Activated T-helper 2 cell treated with anti-CD3 and anti-CD28 coated beads, Interferon-gamma antibody, Interleukin-2, Interleukin-4, amounts not matched to agents 10 μg/mL and 5 μg/mL and 100 μg/mL, durations not matched to agents 14 hours and 24 hours and 36 hours (primary cell): ENCODE results near the gene PPM1J. TPM values are rescaled to one million over a fixed set of nuclear protein-coding genes. Genes with fewer than 3 reads are reported as not detected.
A peak's percentile ranks its signal among the peaks of the same experiment; 100 is the strongest.

Experiments
- DNase-seq: peaks from one replicate; pipeline ENCODE4 v3.0.0; 2021; ENCODE audit warnings: low spot score
- H3K27ac Mint-ChIP-seq: one replicate; pipeline ENCODE4 v1.8.0; 2021; ENCODE audit warnings: mixed read lengths
- H3K27me3 Mint-ChIP-seq: one replicate; pipeline ENCODE4 v1.8.0; 2021; ENCODE audit warnings: low read depth, mixed read lengths
- H3K36me3 Mint-ChIP-seq: one replicate; pipeline ENCODE4 v1.8.0; 2021; ENCODE audit warnings: low read depth, mixed read lengths
- H3K4me1 Mint-ChIP-seq: one replicate; pipeline ENCODE4 v1.8.0; 2021; ENCODE audit warnings: low read depth, mixed read lengths
- H3K4me3 Mint-ChIP-seq: one replicate; pipeline ENCODE4 v1.8.0; 2021; ENCODE audit warnings: low read depth, mild to moderate bottlenecking, moderate library complexity, mixed read lengths
- H3K9me3 Mint-ChIP-seq: one replicate; pipeline ENCODE4 v1.8.0; 2021; ENCODE audit warnings: mixed read lengths
- intact Hi-C: fragments of 100-400 bp; cut with micrococcal nuclease; formaldehyde crosslinking; loops from one replicate; pipeline ENCODE4 v1.15.1; 2023
- total RNA-seq: library from RNA; stranded (reverse); gene quantifications from 2 replicates; pipeline ENCODE4 v1.2.3, GENCODE V29; 2022

Gene PPM1J
- total RNA-seq, 1 donor from 2014 or later: 0.59 TPM

- peak overlapping the region; percentile 81 for H3K4me3 Mint-ChIP-seq
- peaks cover 38% of the 10 kb centered on the region for H3K4me1 Mint-ChIP-seq
- peaks cover 19% of the 10 kb centered on the region for H3K27me3 Mint-ChIP-seq
- no peaks in the 10 kb centered on the region for H3K9me3 Mint-ChIP-seq
- H3K36me3 Mint-ChIP-seq: peaks cover 9% of the 10 kb centered on the region
- no peak overlapping the region for H3K27ac Mint-ChIP-seq
- intact Hi-C loops: loop anchor here (1.0 to 10.0 kb wide), 6 partner anchors 32 to 1077 kb away; no protein-coding TSS in a partner anchor
- peak; percentile 57 for DNase-seq
Observed at GRCh38 chr1:112707221-112708001, 7.7 kb downstream of the PPM1J start.

DNA sequence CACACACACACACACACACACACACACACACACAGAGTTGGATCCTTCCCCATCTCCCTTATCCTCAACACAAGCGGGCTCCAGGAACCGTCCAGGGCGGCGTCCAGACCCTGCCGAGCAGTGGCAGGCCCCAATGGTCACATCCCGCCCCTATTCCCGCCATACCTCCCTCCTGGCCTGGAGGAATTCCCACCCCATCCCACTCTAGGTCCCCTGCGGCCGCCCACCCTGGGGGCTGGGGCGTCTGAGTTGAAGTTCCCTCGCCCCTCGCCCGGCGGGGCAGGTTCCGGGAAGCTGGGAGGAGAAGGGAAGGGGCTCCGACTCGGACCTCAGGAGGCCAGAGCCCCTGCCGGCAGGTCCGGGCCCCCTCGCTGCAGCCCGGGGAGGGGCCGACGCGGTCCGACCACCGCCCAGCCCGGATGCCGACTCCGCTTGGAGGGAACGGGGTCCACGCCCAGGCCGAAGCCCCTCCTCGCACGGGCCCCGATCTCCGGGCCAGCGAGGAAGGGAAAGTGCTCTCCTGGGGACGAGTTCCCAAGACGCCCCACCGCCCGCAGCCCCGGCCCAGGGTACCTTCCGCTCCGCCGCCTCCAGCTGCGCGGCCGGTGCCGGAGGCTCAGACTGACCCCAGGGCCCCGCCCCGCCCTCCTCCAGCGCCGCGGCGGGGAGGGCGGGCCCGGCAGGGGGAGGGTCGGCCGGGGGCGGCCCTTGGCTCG lies 8.5 kb downstream of the PPM1J start, which contains the start of gene RHOC:
RHOC (minus strand) TSS at position 623 of the 716 bp plus-strand sequence. CDS start 3,328 bp downstream, outside the sequence.
- Mint-ChIP-seq H3K4me3 (peak within 1 kb of the TSS; percentile 81), H3K9me3 (no peaks in the 10 kb centered on the region), H3K36me3 (peaks cover 17% of the 10 kb centered on the region), H3K27ac (peak within 1 kb of the TSS; percentile 51), H3K27me3 (peaks cover 18% of the 10 kb centered on the region), H3K4me1 (peaks cover 45% of the 10 kb centered on the region)
- DNase-seq: peak; percentile 44
- intact Hi-C loops: loop anchor here (1.0 to 10.0 kb wide), 6 partner anchors 31 to 1078 kb away; no protein-coding TSS in a partner anchor

DNA sequence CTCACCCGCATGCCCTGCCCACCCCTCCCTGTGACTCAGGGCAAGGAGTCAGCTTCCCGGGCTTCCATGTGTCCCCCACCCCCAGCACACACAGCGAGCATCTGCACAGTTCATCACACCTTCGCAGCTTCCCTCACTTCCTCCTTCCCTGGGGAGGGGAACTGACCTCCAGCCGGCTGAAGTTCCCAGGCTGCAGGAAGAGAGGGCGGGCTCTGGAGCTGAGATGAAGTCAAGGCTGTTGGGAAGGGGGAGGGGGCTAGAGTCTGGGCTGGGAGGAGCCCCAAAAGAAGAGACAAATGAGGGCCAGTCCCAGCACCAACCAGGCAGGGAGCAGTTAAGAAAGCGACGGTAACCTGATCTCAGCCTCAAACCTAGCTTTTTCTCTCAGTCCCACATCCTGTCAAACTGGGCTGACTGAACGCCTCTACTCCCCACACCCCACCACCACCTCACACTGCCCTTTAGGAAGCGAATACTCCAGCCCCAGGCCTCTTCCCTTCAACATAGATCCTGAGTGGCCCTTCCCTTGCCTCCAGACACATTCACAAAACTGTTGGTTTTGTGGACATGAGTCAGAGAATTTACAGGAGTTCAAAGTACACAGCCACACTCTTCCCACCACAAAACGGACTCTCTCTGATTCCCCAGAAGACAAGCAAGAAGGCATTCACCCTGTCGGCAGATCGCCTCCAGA lies 10.1 kb downstream of the PPM1J start:
- intact Hi-C loops: loop anchor here (1.0 to 10.0 kb wide), 4 partner anchors 31 to 1080 kb away; partner anchors contain the start of genes MOV10 and WNT2B
- Mint-ChIP-seq H3K9me3 (no peaks in the 10 kb centered on the region), H3K4me1 (peaks cover 59% of the 10 kb centered on the region)

DNA sequence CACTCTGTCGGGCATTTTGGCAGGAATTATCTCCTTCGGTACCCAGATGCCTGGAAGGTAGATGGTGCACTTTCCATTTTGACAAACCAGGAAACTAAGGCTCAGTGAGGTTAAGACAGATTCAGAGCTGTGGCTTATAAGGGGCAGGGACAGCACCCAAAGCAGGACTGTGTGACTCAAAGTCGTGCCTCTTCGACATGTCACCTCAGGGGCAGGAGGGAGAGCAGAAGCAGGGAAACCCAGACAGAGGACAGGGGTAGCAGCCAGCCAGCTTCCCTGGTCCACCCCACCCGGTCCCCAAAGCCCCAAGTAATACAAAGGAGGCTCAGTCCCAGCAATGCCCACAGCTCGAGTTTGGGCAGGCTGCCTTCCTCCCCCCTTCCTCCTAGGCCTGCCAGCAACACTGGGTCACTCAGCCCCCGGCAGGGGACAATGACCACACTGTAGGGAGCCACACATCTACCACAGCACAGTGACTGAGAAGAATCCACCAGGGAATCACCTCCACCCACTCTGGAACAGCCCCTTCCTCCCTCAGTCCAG lies 10.7 kb downstream of the PPM1J start:
- H3K36me3 Mint-ChIP-seq: peaks cover 32% of the 10 kb centered on the region
- DNase-seq: no peak
- H3K9me3 Mint-ChIP-seq: no peaks in the 10 kb centered on the region
- H3K4me3 Mint-ChIP-seq: peak overlapping the region; percentile 78
- peak overlapping the region; percentile 88 for H3K27ac Mint-ChIP-seq
- H3K27me3 Mint-ChIP-seq: peaks cover 13% of the 10 kb centered on the region
- intact Hi-C loops: loop anchor here (1.0 to 10.0 kb wide), 3 partner anchors 30 to 1080 kb away; partner anchors contain the start of genes MOV10 and WNT2B
- peaks cover 61% of the 10 kb centered on the region for H3K4me1 Mint-ChIP-seq

More for the DNA sequence above, 10.1 kb downstream of the PPM1J start:
- peak overlapping the region; percentile 88 for H3K27ac Mint-ChIP-seq
- H3K36me3 Mint-ChIP-seq: peaks cover 25% of the 10 kb centered on the region
- DNase-seq: peak; percentile 71
- H3K27me3 Mint-ChIP-seq: peaks cover 15% of the 10 kb centered on the region
- H3K4me3 Mint-ChIP-seq: peak overlapping the region; percentile 78

DNA sequence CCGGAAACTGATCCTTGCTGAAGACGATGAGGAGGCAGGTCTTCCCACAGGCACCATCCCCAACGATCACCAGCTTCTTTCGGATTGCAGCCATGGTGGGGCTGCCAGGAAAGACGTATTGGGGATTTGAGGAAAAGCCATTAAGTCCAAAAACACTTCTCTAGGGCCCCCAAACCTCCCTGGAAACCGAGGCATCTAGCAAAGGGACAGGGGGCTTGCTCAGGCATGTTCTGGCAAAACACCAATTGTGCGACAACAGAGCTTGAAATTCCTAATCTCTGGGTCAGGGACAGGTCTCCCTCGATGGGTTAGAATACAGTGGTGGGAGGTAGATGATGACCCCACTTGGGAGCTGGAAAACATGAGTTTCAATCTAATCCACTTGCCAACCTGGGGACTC lies 11.4 kb downstream of the PPM1J start:
- intact Hi-C loops: loop anchor here (1.0 to 10.0 kb wide), 3 partner anchors 29 to 1081 kb away; partner anchors contain the start of genes MOV10 and WNT2B
- Mint-ChIP-seq H3K36me3 (peaks cover 39% of the 10 kb centered on the region), H3K27ac (peak overlapping the region; percentile 88), H3K9me3 (no peaks in the 10 kb centered on the region), H3K27me3 (peaks cover 10% of the 10 kb centered on the region), H3K4me1 (peaks cover 61% of the 10 kb centered on the region), H3K4me3 (no peak overlapping the region)
- DNase-seq: no peak

DNA sequence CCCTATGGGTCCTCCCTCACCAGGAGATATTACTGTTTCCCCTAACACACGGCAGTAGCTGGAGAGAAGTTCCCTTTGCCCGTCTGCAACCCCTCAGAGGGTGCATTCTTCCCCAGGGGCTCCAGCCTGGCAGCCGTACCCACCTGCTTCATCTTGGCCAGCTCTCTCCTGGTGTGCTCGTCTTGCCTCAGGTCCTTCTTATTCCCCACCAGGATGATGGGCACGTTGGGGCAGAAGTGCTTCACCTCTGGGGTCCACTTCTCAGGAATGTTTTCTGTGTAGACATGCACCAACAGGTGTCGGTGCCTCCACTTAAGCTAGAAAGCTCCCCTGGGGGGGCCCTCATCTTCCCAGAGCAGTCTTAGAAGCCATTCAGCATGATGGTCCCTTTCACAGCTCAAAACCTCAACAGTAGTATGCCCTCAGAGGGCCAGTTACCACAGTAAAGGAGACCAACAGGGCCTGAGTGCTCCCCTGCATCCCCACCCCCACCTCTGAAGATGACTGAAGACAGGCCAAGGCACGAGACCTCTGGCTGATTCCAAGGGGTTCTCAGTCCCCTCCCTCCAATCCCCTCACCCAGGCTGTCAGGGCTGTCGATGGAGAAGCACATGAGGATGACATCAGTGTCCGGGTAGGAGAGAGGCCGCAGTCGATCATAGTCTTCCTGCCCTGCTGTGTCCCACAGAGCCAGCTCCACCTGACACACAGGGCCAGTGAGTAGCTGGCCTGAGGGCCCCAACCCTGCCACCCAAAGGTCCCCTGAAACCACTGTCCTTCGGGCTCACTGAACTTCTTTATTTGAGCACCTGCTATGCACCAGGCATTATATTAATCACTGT lies 12.5 kb downstream of the PPM1J start:
- Mint-ChIP-seq H3K27ac (peak overlapping the region; percentile 42), H3K27me3 (peaks cover 1% of the 10 kb centered on the region), H3K9me3 (no peaks in the 10 kb centered on the region), H3K36me3 (peaks cover 42% of the 10 kb centered on the region), H3K4me1 (peaks cover 61% of the 10 kb centered on the region), H3K4me3 (peak overlapping the region; percentile 14)
- intact Hi-C loops: loop anchor here (10.0 kb wide), 1 partner anchor 1082 kb away; no protein-coding TSS in a partner anchor
- DNase-seq: no peak

DNA sequence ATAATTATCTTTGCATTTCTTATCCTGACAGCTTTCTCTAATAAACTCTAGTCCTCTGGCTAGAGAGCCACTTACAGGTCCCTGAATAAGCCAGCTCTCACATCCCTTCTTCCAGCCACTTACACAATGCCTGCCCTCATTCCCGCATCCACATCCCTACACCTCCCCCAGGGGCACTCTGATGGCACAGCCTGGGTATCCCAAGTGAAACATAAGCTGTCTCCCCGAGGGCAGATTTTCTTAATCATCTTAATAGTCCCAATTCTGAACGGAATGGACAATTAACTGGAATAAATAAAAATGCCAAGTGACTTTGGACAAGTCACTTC lies 13.1 kb downstream of the PPM1J start:
- no peaks in the 10 kb centered on the region for H3K9me3 Mint-ChIP-seq
- intact Hi-C loops: loop anchor here (10.0 kb wide), 1 partner anchor 1083 kb away; no protein-coding TSS in a partner anchor
- H3K4me1 Mint-ChIP-seq: peaks cover 61% of the 10 kb centered on the region
- no peak for DNase-seq
- no peak overlapping the region for H3K4me3 Mint-ChIP-seq
- no peaks in the 10 kb centered on the region for H3K27me3 Mint-ChIP-seq
- peak overlapping the region; percentile 88 for H3K27ac Mint-ChIP-seq
- peaks cover 42% of the 10 kb centered on the region for H3K36me3 Mint-ChIP-seq

GRCh38 chr1:112701227-112702066 lies 13.7 kb downstream of the PPM1J start:
- peak overlapping the region; percentile 22 for H3K4me3 Mint-ChIP-seq

DNA sequence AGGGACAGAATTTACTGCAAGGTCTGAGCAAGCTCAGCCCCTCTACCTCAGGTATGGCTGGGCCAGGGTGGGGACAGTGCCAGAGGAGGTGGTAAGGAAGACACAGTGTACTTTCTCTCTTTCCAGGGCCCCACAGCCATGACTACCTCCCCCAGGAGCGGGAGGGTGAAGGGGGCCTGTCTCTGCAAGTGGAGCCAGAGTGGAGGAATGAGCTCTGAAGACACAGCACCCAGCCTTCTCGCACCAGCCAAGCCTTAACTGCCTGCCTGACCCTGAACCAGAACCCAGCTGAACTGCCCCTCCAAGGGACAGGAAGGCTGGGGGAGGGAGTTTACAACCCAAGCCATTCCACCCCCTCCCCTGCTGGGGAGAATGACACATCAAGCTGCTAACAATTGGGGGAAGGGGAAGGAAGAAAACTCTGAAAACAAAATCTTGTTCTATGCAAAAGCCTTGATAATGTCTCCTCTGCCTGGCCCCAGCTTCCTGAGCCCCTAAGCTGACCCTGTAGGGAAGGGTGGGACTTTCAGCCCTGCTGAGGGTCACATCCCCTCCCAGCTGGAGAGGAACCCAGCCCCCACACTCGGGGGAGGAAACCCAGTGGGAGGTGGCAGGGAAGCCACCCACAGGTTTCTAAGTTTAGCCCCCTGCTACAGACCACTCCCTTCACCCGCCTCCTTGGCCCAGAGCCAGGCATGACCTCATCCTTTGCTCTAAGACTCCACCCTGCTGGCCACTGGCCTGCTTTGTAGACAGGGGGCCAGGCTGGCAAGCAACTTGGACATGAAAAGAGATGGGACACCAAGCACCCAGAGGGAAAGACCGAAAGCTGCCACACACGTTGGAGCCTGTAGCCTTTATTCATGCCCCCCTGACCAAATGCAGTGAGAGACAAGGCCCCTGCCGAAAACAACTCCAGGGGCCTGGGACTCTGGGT lies 14.6 kb downstream of the PPM1J start:
- Mint-ChIP-seq H3K9me3 (no peaks in the 10 kb centered on the region), H3K36me3 (peaks cover 49% of the 10 kb centered on the region), H3K4me3 (peak overlapping the region; percentile 22), H3K27me3 (no peaks in the 10 kb centered on the region), H3K27ac (peak overlapping the region; percentile 88), H3K4me1 (peaks cover 56% of the 10 kb centered on the region)
- intact Hi-C loops: loop anchor here (10.0 kb wide), 1 partner anchor 1084 kb away; no protein-coding TSS in a partner anchor
- peak; percentile 64 for DNase-seq

More at GRCh38 chr1:112701227-112702066, 13.7 kb downstream of the PPM1J start:
- DNase-seq: no peak
- intact Hi-C loops: loop anchor here (10.0 kb wide), 1 partner anchor 1083 kb away; no protein-coding TSS in a partner anchor
- Mint-ChIP-seq H3K27ac (peak overlapping the region; percentile 88), H3K9me3 (no peaks in the 10 kb centered on the region), H3K4me1 (peaks cover 61% of the 10 kb centered on the region), H3K36me3 (peaks cover 46% of the 10 kb centered on the region), H3K27me3 (no peaks in the 10 kb centered on the region)
